Dedifferentiated amniotic fluid mesenchymal stem cell (primary cell): Measurements from ENCODE around the gene RYR2.
"Not testable (repeated sequence)": the region's sequence is repeated elsewhere in the genome, so short reads cannot be mapped to it uniquely, and the experiment has no call there.

Experiments used
- DNase-seq: peaks from one replicate; pipeline ENCODE4 v3.0.0-alpha.2; 2016; ENCODE audit errors: extremely low spot score

RYR2 gene

GRCh38 chr1:237074371-237075117, 32.6 kb downstream of the RYR2 start:
- DNase-seq: no peak

DNA sequence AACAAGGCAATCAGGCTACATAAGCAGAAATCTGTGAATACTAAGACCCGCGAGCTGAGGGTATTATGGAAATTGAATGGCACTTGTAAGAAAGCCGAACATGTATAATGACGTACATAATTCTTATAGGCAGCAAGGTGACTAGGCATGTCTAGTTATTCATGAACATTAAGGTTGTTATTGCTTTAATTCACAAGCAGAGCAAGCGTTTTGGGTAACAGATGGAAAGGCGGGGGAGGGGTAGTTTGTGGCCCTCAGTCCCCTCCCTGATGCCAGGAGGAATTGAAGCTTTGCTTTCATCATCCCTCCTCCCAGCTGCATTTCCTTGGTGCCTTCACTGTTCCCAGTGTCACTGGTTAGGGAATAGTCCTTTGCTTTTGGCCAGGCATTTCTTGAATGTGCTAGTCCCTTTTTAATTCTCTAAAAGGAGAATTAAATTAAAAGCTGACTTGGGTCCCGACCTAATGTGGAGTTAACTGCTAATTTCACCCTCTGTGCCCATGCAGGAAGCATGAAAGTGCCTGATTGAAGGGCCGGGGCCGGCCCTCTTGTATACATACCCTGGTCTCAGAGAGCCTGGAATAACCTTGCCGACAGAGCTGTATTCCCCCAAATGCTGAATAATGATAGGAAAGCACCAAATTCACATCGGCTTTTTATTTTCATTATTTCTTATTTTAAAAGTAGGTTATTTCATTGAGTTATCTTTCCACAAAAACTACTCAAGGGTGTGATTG, 42.5 kb downstream of the RYR2 start:
- DNase-seq: no peak

- DNase-seq: no peak
Observed at GRCh38 chr1:237091691-237092090, 49.7 kb downstream of the RYR2 start.

DNA sequence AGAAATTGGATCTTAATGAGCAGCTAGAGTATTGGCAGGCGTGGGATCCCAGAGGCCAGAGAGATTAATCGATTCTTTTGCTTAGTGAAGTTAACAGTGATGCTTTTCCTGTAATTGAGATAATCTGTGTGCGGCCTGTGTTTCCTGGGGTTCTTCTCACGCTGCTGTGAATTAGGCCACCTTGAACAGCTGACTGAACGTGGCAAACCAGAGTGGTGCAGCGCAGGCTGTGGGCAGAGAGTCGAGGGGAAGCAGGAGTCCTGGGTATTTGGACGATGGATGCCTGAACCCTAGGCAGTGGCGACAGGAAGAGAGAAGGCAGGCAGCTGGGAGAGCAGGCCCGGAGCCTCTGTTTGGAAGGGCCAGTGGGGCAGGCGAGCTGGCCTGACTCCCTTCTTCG, 51.7 kb downstream of the RYR2 start:
- no peak for DNase-seq

GRCh38 chr1:237098541-237098940, 56.6 kb downstream of the RYR2 start:
- DNase-seq: no peak

- no peak for DNase-seq
Observed at GRCh38 chr1:237103021-237103420, 61.0 kb downstream of the RYR2 start.

DNA sequence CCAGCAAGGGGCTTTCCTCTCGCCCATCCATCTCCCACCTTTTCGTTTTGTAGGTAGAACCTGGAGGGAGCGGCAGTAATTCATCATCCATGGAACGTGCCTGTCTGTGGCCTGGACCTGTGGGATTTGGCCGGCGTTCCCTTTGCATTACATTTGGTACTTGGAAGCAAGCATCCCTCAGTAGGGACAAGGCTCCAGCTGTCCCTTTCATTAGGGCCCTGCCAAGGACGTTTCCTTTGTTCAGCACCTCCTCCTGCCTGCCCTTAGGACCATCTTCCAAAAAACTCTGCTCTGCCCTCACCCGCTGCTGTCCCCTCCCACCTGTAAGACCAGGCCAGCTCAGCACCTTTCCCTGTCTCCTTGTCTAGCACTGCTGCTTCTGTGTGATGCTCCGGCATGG, 62.1 kb downstream of the RYR2 start:
- DNase-seq: no peak

DNA sequence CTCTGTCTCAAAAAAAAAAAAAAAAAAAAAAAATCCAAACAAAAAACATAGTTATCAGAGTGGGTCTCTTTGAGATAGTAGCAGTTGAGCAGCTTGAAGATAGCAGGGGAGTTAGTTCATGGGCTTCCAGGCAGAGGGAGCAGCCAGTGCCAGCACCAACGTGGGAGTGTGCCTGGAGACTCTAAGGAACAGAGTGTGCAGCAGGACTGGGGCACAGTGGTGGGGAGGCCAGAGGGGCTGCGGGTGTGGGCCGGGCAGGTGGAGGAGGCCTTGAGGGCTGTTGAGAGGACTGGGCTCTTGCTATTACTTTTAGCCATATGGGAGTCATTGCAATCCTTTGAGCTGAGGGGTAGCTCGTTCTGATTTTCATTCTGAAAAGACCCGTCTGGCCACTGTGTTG, 63.8 kb downstream of the RYR2 start:
- no peak for DNase-seq

DNA sequence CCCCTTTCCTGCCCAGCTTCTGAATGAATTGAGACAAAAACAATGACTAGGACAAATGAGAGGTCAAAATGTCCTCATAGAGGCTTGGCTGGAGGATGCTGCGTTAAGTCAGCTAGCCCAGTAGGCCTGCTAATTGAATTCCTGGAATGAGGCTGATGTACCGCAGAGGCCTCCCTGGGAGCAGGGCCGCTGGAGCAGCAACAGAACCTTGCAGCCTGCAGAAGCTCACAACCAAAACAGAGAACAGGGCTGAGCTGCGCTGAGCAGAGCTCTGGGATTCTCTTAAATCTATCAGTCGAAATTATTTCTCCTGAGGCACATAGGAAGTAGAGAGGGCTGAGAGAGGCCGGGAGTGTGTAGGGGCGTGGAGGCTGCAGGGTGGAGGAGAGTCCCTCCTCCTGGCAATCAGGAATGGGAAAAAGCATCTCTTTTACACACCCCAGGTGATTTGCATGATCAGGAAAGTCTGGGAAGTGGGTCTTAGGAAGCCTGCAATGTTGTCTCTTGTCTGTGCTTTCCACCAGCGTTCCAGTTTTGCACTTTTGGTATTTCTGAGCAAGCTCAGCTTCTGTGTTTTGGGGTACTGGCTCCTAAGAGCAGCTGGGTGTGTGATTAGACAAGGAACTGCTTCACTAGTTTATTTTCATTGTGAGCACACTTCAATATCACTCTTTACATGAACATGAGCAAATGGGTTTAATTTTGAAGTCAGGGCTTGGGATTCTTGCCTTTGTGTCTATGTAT, 66.5 kb downstream of the RYR2 start:
- DNase-seq: no peak

DNA sequence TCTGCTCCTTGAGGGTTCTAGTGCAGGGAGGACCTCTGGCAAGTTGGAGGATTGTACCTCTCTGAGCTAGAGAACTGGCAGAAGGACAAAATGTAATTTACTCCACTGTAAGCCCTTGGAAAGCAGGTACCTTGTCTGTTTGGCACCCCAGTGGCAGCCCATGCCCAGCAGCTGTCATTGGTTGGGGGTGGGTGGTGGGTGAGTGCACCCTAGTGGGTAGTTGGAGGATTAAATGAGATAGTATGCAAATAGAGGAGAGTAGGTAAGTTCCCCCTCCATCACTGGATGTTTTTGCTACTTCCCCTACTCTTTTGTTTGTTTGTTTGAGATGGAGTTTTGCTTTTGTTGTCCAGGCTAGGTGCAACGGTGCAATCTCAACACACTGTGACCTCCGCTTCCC, 69.8 kb downstream of the RYR2 start:
- no peak for DNase-seq

DNA sequence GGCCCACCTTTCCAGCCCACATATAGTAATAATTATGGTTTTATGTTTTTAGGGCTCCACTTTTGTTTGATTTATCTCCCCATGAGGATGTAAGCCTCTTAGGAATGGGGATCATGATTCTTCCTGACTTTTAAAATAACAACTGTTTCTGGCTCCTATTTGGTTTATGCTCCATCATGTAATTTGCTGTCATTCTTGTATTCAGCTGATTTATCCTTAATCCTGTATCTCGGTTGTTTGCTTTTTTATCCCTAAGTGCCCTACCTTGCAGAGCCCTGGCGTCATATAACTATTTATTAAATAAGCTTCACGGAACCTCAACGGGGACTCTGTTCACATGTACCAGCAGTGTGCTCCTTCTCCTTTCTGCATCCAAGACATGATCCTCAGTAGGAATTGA, 70.7 kb downstream of the RYR2 start:
- no peak for DNase-seq

- DNase-seq: no peak
Observed at GRCh38 chr1:237115035-237115434, 73.1 kb downstream of the RYR2 start.

DNA sequence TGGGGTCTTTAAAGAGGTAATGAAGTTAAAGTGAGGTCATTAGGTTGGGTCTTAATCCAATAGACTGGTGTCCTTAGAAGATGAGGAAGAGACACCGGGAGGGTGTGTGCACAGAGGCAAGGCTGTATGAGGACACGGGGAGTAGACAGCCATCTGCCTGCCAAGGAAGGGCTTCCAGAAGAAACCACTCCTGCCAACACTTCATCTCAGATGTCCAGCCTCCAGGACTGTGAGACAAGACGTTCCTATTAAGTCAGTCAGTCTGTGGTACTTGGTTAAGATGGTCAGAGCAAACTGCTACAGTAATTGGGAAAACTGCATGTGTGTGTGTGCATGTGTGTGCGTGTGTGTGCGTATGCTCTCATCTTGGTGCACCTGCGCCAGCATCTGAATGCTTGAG, 77.1 kb downstream of the RYR2 start:
- DNase-seq: no peak

DNA sequence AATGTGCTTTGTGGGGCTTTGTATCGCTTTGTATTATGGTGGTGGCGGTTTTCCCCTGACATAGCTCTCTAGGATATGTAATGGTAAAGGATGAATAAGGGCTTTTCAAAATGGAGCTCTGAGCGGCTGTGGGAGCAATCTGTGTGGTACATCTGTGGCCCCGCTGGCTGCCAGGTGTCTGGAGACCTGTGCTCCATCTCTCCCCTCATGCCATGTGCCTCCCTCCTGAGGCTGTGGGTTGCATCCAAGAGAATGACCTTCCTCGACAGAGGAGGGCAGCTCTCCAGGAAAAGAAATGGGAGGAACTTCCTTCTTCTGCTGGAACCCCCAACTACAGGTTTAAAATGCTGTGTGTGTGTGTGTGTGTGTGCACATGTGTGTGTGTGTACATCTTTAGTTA, 78.7 kb downstream of the RYR2 start:
- DNase-seq: no peak

DNA sequence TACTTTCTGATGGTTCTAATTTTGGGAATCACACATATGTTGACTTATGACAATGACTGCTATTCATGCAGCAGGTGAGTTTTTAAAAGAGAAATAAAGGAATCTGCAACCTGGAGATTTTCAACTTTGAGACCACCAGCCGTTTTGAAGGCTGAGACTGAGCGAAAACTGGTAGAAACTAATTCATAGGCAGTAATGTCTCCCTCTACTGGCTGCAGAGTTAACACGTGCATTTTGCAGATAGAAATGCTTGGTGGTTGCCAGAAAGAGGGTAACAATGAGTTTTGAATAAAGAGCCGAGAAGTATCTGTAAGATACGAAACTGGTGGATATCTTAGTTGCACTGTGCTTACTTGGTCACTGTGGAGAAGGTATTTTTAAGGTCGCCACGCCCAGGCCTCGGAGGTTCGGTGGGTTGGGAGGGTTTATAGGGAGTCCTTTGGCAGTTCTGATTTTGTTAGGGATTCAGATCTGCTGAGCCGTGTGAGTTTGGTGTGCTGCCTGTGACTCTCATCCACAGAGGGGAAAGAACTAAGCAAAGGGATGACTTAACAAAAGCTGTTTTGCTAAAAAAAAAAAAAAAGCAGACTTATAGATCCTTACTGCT, 83.0 kb downstream of the RYR2 start:
- DNase-seq: no peak

DNA sequence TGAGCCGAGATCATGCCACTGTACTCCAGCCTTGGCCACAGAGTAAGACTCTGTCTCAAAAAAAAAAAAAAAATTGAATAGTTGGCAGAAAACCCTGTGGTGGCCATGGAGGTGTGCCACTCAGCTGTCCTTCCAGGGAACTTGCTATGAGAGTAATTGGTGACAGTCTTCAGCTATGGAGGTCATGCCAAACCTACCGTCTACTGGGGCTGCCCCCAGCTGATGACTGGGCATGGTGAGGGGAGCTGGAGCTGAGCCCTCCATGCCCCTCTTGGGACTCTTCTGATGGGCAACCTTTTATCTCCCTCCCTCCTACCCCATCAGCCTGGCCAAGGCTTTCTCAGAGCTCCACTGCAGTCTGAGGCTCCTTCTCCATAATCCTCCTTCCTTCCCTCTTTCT, 84.2 kb downstream of the RYR2 start:
- DNase-seq: no peak

DNA sequence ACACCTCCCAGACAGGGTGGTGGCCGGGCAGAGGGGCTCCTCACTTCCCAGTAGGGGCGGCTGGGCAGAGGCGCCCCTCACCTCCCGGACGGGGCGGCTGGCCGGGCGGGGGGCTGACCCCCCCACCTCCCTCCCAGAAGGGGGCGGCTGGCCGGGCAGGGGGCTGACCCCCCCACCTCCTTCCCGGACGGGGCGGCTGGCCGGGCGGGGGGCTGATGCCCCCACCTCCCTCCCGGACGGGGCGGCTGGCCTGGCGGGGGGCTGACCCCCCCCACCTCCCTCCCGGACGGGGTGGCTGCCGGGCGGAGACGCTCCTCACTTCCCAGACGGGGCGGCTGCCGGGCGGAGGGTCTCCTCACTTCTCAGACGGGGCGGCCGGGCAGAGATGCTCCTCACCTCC, 85.3 kb downstream of the RYR2 start:
- DNase-seq: not testable (repeated sequence)

GRCh38 chr1:237133921-237134320, 91.9 kb downstream of the RYR2 start:
- no peak for DNase-seq

DNA sequence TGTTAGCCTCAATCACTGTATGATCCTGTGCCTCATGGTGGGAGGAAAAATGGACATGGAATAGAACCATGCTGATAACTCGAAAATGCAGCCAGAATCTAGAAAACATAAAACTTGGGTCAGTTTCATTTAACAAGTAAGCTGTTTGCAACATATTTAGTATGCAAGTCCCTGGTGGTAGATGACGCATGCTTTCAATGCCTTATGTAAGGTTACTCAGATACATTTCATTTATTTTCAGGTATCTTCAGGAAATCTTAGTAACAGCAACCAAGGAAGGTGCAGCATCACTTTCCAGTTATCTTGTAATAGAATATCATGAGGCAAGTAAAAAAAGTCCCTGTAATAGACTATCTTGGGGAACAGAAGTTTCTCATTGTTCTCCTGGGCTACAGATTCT, 92.9 kb downstream of the RYR2 start:
- no peak for DNase-seq

DNA sequence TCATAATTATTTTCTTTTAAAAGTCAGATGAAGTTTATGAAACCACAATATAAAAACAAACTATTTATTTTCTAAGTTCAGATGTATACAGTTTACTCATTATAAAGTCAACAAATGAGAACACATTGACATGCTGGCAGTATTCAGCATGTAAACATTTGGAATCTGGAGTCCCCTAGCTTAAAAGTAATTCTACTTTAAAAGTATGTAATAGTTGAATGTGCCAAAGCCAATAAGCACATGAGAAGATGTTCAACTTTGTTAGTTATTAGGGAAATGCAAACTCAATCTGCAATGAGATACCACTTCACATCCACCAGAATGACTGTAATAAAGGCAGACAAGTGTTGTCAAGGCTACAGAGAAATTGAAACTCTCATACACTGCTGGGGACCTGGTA, 96.6 kb downstream of the RYR2 start:
- DNase-seq: no peak

DNA sequence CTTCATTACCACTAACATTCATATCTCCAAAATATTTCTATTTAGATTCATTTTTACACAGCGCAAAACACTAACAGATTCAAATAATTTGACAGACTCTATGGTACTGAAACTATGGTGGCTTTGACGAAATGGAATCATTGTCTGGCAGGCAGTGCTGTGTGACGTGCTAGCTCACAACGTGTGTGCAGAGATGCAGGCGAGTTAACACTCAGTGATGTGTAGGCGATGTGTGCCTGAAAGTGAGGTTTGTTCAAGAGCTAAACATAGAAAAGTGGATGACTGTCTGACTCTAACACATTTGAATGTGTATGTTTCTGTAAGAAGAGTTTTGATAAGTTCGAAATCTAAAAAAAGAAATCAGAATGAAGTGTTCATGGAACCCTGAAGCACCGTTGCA, 97.7 kb downstream of the RYR2 start:
- DNase-seq: no peak

DNA sequence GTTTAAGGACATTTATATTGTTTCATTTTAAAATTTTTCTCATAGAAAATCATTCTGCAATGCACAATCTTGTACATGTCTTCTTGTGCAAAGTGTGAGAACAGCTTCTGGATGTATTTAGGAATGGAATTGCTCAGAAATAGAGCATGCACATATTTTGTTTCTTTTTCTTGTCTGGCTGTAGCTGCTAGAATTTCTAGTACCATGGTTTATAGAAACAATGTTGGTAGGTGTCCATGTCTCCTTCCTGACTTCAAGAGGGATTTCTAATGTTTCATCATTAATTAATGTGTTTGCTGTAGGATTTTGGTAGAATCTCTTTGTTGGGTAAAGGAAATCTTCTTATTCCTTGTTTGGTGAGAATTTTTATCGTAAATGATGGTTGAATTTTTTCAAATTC, 99.0 kb downstream of the RYR2 start:
- no peak for DNase-seq

GRCh38 chr1:237141502-237141901, 99.5 kb downstream of the RYR2 start:
- no peak for DNase-seq
